HL-60 (cell line): ENCODE measurements around the gene OGFOD3.

Experiments
- GABPA ChIP-seq: IDR thresholded peaks from 2 replicates; pipeline ENCODE4 v1.6.1; 2012; ENCODE audit warnings: low read depth
- POLR2AphosphoS5 ChIP-seq: IDR thresholded peaks from 2 replicates; pipeline ENCODE4 v1.6.1; 2012; ENCODE audit warnings: low read depth
- REST ChIP-seq: IDR thresholded peaks from 2 replicates; pipeline ENCODE4 v1.6.1; 2012; ENCODE audit warnings: low read depth; ENCODE audit not compliant: insufficient replicate concordance
- SPI1 ChIP-seq: IDR thresholded peaks from 2 replicates; pipeline ENCODE4 v1.6.1; 2012; ENCODE audit warnings: low read depth, mild to moderate bottlenecking, borderline replicate concordance
- TF ChIP-seq, protein P1 (sequence below): IDR thresholded peaks from one replicate; pipeline ENCODE4 v1.5.1; 2011; ENCODE audit warnings: low read length, control low read depth, inconsistent platforms; ENCODE audit not compliant: insufficient read depth

- TF ChIP-seq, protein P1, sequence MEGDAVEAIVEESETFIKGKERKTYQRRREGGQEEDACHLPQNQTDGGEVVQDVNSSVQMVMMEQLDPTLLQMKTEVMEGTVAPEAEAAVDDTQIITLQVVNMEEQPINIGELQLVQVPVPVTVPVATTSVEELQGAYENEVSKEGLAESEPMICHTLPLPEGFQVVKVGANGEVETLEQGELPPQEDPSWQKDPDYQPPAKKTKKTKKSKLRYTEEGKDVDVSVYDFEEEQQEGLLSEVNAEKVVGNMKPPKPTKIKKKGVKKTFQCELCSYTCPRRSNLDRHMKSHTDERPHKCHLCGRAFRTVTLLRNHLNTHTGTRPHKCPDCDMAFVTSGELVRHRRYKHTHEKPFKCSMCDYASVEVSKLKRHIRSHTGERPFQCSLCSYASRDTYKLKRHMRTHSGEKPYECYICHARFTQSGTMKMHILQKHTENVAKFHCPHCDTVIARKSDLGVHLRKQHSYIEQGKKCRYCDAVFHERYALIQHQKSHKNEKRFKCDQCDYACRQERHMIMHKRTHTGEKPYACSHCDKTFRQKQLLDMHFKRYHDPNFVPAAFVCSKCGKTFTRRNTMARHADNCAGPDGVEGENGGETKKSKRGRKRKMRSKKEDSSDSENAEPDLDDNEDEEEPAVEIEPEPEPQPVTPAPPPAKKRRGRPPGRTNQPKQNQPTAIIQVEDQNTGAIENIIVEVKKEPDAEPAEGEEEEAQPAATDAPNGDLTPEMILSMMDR: no peak
- TF ChIP-seq REST (no peak), POLR2AphosphoS5 (no peak), SPI1 (no peak), GABPA (no peak)
Observed at GRCh38 chr17:82428546-82428945, 10.2 kb upstream of the OGFOD3 start.
